ENCODE data around the gene COL4A1. TPM values are rescaled to one million over a fixed set of nuclear protein-coding genes. Genes with fewer than 3 reads are reported as not detected.

The COL4A1 gene
- total and polyA plus RNA-seq, 2 donors, result 334 to 1,096 TPM

DNA sequence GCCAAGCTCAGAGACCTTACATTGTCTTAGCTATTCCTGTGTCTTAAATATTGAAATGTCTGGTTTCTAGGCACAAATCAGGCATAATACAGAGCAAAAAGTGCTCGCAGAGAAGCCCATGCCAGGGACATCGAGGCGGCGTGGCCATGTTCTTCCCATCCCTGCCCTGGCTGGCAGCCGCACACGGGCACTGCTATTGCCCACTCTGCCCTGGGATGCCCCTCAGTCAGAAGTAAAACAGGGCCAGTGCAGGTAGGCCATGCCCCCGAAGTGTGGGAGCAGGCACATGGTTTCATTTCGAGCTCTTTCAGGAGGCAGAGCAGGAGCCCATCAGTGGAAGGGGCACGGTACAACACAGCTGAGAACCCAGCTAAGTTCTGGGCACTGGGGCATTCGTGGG lies 113.5 kb downstream of the COL4A1 start:
- no peak for DNase-seq (ENCODE audit: extremely low spot score)
- Histone ChIP-seq H3K4me1 (ENCODE audit: insufficient read depth) (no peaks in the 10 kb centered on the region), H3K27ac (ENCODE audit: low read depth) (no peak overlapping the region), H3K4me3 (ENCODE audit: low read depth, low read length) (no peak overlapping the region), H3K36me3 (ENCODE audit: insufficient read depth) (no peaks in the 10 kb centered on the region)
- 92% methylated on average over 10 of the region's 10 CpGs for WGBS

DNA sequence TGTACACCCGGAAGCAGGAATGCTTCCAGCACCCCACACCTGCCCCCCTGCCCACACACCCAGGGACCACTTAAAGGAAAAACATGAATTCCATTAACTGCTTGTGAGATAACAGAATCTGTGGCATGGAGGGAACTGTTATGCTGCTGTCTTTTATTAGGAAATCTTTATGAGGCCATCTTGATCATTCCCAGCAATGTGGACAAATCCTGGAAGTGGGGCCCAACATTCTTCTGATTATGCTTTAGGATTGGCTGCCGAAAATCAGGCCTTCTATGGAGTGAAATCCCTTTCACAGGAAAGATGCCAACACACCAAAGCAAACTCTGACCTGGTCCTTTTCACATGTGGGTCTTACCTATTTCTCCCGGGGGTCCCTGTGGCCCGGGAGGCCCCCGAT lies 114.5 kb downstream of the COL4A1 start:
- DNase-seq (ENCODE audit: extremely low spot score), result no peak
- Histone ChIP-seq H3K4me3 (ENCODE audit: low read depth, low read length) (no peak overlapping the region), H3K36me3 (ENCODE audit: insufficient read depth) (no peaks in the 10 kb centered on the region), H3K4me1 (ENCODE audit: insufficient read depth) (no peaks in the 10 kb centered on the region), H3K27ac (ENCODE audit: low read depth) (no peak overlapping the region)
- 60% methylated on average over 5 of the region's 5 CpGs for WGBS

DNA sequence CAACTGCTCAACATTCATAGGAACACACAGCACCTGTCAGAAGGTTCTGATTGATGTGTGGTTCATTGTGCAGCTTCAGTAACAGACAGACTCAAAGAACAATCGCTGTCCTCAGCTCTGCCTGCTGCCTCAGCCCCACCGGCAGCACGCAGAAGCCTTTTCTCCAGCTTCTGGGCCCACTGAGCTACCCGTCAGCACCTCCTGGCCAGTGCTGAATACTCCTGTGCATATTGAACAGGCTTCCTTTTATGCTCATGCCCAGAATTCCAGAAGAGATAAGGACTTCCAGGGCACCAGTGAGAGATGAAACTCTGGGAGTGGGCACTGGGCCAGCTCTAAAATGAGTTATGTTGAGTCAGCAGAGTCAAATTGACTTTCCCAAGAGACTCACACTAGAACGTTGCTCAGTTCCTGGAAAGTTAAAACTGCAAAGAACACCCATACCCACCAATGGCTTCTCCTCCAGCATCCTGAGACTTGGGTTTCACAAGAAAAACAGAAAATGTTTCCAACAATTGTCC lies 119.3 kb downstream of the COL4A1 start:
- no peak for DNase-seq (ENCODE audit: extremely low spot score)
- Histone ChIP-seq H3K27ac (ENCODE audit: low read depth) (no peak overlapping the region), H3K36me3 (ENCODE audit: insufficient read depth) (no peaks in the 10 kb centered on the region), H3K4me3 (ENCODE audit: low read depth, low read length) (no peak overlapping the region), H3K4me1 (ENCODE audit: insufficient read depth) (no peaks in the 10 kb centered on the region)
- WGBS, result 47% methylated on average over 5 of the region's 5 CpGs

DNA sequence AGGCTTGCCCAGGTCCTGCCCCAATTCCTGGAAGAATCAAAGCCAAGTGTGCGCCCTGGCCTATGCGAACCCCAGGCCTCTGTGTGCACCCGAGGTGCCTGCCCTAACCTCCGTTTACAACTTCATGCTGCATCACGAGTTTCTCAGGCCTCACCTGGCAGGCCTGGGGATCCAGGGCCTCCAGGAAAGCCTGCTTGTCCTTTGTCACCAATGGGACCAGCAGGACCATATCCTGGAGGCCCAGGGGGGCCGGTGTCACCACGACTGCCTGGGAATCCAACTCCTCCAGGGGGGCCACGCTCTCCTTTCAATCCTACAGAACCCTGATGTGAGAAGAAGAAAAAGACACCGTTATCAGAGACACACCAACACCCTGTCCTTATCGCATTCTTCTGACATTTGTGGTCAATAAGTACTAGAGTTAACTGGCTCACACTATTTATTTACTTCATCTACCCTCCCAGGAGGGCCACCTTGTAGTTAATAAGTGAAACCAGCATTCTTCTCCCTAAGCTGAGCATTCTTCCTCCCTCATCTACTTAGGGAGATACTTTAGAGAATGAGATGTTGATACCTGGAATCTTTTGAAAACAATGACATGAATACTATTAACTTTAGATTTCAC lies 120.6 kb downstream of the COL4A1 start:
- 82% methylated on average over 10 of the region's 10 CpGs for WGBS
- H3K36me3 ChIP-seq (ENCODE audit: insufficient read depth), result no peaks in the 10 kb centered on the region
- no peak overlapping the region for H3K4me3 ChIP-seq (ENCODE audit: low read depth, low read length)
- no peak overlapping the region for H3K27ac ChIP-seq (ENCODE audit: low read depth)
- no peaks in the 10 kb centered on the region for H3K4me1 ChIP-seq (ENCODE audit: insufficient read depth)
- DNase-seq (ENCODE audit: extremely low spot score), result no peak

DNA sequence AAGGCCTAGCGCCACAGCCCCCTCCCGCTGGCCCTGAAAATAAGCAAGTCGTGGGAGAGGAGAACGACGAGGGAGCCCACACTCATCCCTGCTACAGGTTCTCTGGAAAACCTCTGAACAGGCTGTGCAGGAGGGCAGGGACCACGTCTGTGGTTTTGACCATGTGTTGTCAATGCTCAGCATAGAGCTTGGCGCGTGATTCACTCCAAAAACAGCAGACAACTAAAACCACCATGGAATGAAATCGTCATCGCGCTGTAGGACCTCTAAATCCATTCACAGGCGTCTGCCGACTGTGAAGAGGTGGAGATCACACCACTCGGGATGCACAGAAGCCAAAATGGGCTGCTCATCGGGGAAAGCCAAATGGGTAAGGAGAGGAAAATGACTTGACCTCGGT lies 121.3 kb downstream of the COL4A1 start:
- no peaks in the 10 kb centered on the region for H3K36me3 ChIP-seq (ENCODE audit: insufficient read depth)
- no peak for DNase-seq (ENCODE audit: extremely low spot score)
- WGBS, result 93% methylated on average over 16 of the region's 16 CpGs
- H3K4me1 ChIP-seq (ENCODE audit: insufficient read depth), result no peaks in the 10 kb centered on the region
- no peak overlapping the region for H3K4me3 ChIP-seq (ENCODE audit: low read depth, low read length)
- no peak overlapping the region for H3K27ac ChIP-seq (ENCODE audit: low read depth)

DNA sequence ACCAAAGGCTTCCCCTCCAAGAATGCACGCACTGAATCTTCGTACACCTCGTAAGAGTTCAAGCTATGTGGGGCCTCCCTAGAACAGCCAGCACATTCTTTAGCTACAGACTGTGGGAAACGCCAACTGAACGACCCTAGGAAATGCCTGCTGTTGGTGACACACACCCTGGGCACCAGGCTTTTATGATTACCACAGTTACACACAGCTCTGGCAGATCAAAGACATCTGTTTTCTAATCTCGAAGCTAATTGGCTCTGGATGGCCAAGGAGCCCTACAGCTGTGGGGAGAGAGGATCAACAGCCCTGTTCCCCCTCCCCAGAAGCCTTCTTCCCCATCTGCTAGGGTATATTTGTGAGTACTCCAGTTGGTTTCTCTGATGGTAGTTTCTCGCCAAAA lies 123.0 kb downstream of the COL4A1 start:
- no peak overlapping the region for H3K27ac ChIP-seq (ENCODE audit: low read depth)
- no peaks in the 10 kb centered on the region for H3K36me3 ChIP-seq (ENCODE audit: insufficient read depth)
- no peak for DNase-seq (ENCODE audit: extremely low spot score)
- no peaks in the 10 kb centered on the region for H3K4me1 ChIP-seq (ENCODE audit: insufficient read depth)
- WGBS, result 72% methylated on average over 7 of the region's 7 CpGs
- H3K4me3 ChIP-seq (ENCODE audit: low read depth, low read length), result no peak overlapping the region

DNA sequence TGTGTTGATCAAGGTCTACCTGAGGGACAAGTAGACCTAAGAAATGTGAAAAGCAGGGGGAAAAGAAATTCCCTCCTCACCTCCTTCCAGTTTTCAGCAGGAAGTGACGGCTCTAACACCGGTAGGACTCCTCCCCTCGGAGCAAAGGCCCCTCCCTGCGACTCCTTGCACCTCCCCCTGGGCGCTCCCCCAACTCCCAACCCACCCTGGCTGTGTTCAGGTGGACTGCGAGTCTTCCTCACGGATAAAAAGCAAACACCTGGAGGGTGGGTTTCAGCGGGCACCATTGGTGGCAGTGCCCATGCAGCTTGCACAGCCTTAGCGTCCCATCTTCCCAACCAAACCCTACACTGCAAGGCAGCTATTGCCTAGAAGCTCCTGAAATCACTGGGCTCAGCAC lies 124.5 kb downstream of the COL4A1 start:
- WGBS, result 89% methylated on average over 9 of the region's 9 CpGs
- no peak for DNase-seq (ENCODE audit: extremely low spot score)
- Histone ChIP-seq H3K36me3 (ENCODE audit: insufficient read depth) (no peaks in the 10 kb centered on the region), H3K4me1 (ENCODE audit: insufficient read depth) (no peaks in the 10 kb centered on the region), H3K27ac (ENCODE audit: low read depth) (no peak overlapping the region), H3K4me3 (ENCODE audit: low read depth, low read length) (no peak overlapping the region)

DNA sequence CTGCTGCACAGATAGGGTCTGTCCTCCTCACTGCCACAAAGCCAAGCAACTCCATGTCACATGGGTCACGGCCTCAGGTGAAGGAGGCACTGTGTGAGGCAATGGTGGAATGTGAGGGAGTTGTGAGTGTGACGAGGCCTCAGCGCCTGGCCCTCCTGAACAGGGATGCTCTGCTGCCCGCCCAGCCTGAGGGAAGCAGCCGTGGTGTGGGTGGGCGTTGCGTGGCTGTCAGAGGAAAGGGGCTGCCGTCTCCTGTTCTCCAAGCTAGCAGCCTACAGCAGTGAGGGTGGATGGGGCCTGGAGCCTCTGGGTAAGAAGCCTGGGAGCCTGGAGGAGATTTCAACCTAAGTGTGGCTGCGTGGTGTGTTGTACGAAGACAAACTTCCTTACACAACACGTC lies 125.0 kb downstream of the COL4A1 start:
- Histone ChIP-seq H3K27ac (ENCODE audit: low read depth) (no peak overlapping the region), H3K36me3 (ENCODE audit: insufficient read depth) (no peaks in the 10 kb centered on the region), H3K4me3 (ENCODE audit: low read depth, low read length) (no peak overlapping the region), H3K4me1 (ENCODE audit: insufficient read depth) (no peaks in the 10 kb centered on the region)
- 93% methylated on average over 11 of the region's 11 CpGs for WGBS
- DNase-seq (ENCODE audit: extremely low spot score), result no peak

DNA sequence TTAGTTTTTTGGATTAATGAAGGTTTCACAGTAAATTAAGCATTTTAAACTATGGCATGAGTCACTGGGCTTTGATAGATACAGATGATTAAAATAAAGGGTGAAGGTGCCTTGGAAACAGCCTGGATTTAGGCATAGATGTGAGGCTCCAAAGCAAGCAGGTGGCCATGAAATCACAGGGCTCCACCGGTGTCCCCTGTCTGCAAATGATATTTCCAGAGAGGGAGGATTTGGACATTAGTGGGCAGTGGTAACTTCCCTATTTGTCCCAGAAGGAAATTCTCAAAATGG lies 127.2 kb downstream of the COL4A1 start:
- Histone ChIP-seq H3K4me1 (ENCODE audit: insufficient read depth) (no peaks in the 10 kb centered on the region), H3K4me3 (ENCODE audit: low read depth, low read length) (no peak overlapping the region), H3K27ac (ENCODE audit: low read depth) (no peak overlapping the region), H3K36me3 (ENCODE audit: insufficient read depth) (no peaks in the 10 kb centered on the region)
- WGBS, result 87% methylated on average over 1 of the region's 1 CpG
- no peak for DNase-seq (ENCODE audit: extremely low spot score)

DNA sequence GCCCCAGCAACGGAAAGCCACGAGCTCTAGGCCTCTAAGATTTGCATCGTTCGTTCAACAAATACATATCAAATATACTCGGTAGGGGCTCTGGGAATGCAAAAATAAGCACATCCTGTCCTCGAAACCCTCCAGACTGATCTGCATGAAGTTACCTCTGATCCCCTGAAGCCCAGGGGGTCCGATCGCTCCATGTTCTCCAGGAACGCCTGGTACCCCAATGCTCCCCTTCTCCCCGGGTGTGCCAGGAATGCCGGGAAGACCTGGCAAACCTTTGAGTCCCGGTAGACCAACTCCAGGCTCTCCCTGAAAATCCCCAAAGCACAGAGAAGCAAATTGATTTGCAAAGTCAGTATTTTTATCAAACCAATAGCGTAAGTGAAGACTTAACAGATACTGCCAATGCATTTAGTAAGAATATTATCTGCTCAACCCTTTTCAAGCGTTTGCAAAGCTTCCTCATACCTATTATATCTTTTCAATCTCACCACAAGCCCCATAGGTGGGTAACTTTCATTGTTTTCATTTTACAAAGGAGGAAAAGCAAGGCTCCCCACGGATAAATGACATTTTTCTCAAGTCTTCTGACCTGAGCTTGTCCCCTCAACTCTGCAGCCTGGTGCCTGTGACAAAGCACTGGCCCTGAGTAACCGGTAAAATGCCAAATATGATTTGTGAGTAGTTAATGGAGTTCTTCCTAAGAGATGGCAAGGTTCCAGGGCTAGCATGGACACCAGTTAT lies 127.7 kb downstream of the COL4A1 start:
- H3K36me3 ChIP-seq (ENCODE audit: insufficient read depth), result no peaks in the 10 kb centered on the region
- no peak for DNase-seq (ENCODE audit: extremely low spot score)
- 91% methylated on average over 16 of the region's 16 CpGs for WGBS
- no peak overlapping the region for H3K27ac ChIP-seq (ENCODE audit: low read depth)
- no peak overlapping the region for H3K4me3 ChIP-seq (ENCODE audit: low read depth, low read length)
- no peaks in the 10 kb centered on the region for H3K4me1 ChIP-seq (ENCODE audit: insufficient read depth)

DNA sequence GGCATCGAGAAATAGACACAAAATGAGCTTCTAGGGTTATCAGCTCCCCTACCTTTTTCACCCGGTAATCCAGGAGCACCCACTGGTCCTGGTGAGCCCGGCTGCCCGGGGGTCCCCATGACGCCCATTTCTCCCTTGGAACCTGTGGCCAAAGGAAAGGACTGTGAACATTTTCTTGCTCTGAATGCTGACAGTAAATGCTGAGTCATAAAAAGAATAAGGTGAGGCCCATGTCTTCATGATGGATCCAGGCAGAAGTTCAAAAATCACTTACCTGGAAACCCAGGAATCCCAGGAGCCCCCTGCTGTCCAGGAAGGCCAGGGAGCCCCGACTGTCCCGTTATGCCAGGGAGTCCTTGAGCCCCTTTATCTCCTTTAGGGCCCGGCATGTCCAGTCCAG lies 129.2 kb downstream of the COL4A1 start:
- 96% methylated on average over 8 of the region's 8 CpGs for WGBS
- Histone ChIP-seq H3K36me3 (ENCODE audit: insufficient read depth) (no peaks in the 10 kb centered on the region), H3K4me1 (ENCODE audit: insufficient read depth) (no peaks in the 10 kb centered on the region), H3K4me3 (ENCODE audit: low read depth, low read length) (no peak overlapping the region), H3K27ac (ENCODE audit: low read depth) (no peak overlapping the region)
- DNase-seq (ENCODE audit: extremely low spot score), result no peak

DNA sequence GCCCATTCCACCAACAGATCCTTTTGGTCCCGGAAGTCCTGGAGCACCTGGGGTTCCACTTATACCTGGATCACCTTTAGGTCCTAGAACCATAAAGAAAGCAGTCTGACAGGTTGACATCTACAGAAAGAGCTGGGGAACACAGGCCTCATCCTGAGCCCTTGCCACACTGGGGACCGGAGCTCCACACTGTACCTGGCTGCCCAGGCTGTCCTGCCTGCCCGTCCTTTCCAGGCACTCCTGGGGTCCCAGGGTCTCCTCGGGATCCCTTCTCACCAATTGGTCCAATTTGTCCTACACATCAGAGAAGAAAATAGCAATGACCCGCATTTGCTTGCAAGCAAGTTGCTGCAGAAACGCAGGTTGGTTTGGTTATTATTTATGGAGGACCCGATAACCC lies 130.5 kb downstream of the COL4A1 start:
- 95% methylated on average over 7 of the region's 7 CpGs for WGBS
- no peaks in the 10 kb centered on the region for H3K36me3 ChIP-seq (ENCODE audit: insufficient read depth)
- DNase-seq (ENCODE audit: extremely low spot score), result no peak

DNA sequence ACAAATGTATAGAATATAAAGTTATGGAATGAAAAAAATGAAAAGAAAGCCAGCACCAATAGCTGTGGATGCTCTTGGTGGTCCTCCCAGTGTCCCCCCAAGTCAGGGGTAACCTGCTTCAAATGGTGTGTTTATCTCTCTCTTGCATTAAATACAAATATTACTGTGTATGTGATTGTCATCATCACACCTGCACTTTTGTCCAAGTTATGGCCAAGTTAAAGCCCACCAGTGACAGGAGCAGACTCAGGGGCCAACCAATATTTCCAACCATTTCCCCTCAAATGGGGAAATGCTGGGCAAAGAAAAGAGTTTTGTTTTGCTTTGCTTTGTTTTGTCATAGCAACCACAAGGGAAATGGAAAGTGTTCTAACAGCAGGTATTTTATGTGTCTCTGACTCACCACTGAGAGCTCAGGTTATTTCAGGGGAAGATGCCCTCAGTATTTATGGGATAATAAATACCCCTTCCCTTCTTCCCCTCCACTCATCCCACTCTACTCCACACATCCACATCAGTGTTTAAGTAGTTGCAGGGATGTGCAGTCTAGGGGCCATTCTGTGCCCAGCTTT lies 133.6 kb downstream of the COL4A1 start:
- no peak overlapping the region for H3K27ac ChIP-seq (ENCODE audit: low read depth)
- no peak for DNase-seq (ENCODE audit: extremely low spot score)
- H3K4me1 ChIP-seq (ENCODE audit: insufficient read depth), result no peaks in the 10 kb centered on the region
- no peaks in the 10 kb centered on the region for H3K36me3 ChIP-seq (ENCODE audit: insufficient read depth)
- H3K4me3 ChIP-seq (ENCODE audit: low read depth, low read length), result no peak overlapping the region

More for the DNA sequence above, 130.5 kb downstream of the COL4A1 start:
- no peaks in the 10 kb centered on the region for H3K4me1 ChIP-seq (ENCODE audit: insufficient read depth)
- H3K27ac ChIP-seq (ENCODE audit: low read depth), result no peak overlapping the region
- H3K4me3 ChIP-seq (ENCODE audit: low read depth, low read length), result no peak overlapping the region

DNA sequence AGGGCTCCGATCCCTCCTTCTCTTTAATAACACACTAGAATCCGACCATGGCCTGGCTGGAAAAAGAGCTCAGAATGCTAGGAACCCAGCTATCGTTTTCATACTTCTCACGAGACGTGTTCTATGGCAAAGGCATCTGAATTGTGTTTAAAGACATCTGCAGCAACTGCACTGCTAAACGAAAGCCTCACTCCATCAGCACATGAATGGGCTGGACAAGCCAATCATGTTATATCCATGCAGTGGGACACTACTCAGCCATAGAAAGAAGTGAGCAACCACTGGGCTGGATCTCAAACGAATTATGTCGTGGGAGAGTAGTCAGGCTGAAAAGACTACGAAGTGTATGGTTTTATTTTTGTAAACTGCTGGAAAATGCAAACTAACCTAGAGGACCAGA lies 136.1 kb downstream of the COL4A1 start:
- H3K4me1 ChIP-seq (ENCODE audit: insufficient read depth), result no peaks in the 10 kb centered on the region
- no peaks in the 10 kb centered on the region for H3K36me3 ChIP-seq (ENCODE audit: insufficient read depth)
- no peak overlapping the region for H3K4me3 ChIP-seq (ENCODE audit: low read depth, low read length)
- H3K27ac ChIP-seq (ENCODE audit: low read depth), result no peak overlapping the region
- DNase-seq (ENCODE audit: extremely low spot score), result no peak
- WGBS, result 48% methylated on average over 9 of the region's 9 CpGs
